ENCODE data around the gene COL25A1. TPM values are rescaled to one million over a fixed set of nuclear protein-coding genes. Genes with fewer than 3 reads are reported as not detected.

COL25A1 gene
- total RNA-seq, 1 donor = 0.27 TPM

GRCh38 chr4:108889696-108890483, 412.6 kb downstream of the COL25A1 start:
- peak; percentile 6 for DNase-seq (ENCODE audit: low read depth)
- H3K4me3 ChIP-seq (ENCODE audit: low read depth, low read length) = no peak overlapping the region
- TF ChIP-seq, protein P1, sequence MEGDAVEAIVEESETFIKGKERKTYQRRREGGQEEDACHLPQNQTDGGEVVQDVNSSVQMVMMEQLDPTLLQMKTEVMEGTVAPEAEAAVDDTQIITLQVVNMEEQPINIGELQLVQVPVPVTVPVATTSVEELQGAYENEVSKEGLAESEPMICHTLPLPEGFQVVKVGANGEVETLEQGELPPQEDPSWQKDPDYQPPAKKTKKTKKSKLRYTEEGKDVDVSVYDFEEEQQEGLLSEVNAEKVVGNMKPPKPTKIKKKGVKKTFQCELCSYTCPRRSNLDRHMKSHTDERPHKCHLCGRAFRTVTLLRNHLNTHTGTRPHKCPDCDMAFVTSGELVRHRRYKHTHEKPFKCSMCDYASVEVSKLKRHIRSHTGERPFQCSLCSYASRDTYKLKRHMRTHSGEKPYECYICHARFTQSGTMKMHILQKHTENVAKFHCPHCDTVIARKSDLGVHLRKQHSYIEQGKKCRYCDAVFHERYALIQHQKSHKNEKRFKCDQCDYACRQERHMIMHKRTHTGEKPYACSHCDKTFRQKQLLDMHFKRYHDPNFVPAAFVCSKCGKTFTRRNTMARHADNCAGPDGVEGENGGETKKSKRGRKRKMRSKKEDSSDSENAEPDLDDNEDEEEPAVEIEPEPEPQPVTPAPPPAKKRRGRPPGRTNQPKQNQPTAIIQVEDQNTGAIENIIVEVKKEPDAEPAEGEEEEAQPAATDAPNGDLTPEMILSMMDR (IDR thresholded peaks at IDR 0.05; ENCODE audit: insufficient read depth, low read length) = no peak

GRCh38 chr4:108888769-108889168, 413.7 kb downstream of the COL25A1 start:
- DNase-seq (ENCODE audit: low read depth) = no peak
- TF ChIP-seq, protein P1 (IDR thresholded peaks at IDR 0.05; ENCODE audit: insufficient read depth, low read length) = no peak
- H3K4me3 ChIP-seq (ENCODE audit: low read depth, low read length) = no peak overlapping the region

- H3K4me3 ChIP-seq (ENCODE audit: low read depth, low read length) = no peak overlapping the region
- TF ChIP-seq, protein P1 (IDR thresholded peaks at IDR 0.05; ENCODE audit: insufficient read depth, low read length) = no peak
- DNase-seq (ENCODE audit: low read depth) = no peak
These were observed 415.4 kb downstream of the COL25A1 start for GRCh38 chr4:108887034-108887433.

GRCh38 chr4:108885211-108885610, 417.2 kb downstream of the COL25A1 start:
- peak; percentile 69 for DNase-seq (ENCODE audit: low read depth)
- TF ChIP-seq, protein P1 (IDR thresholded peaks at IDR 0.05; ENCODE audit: insufficient read depth, low read length) = no peak
- no peak overlapping the region for H3K4me3 ChIP-seq (ENCODE audit: low read depth, low read length)

GRCh38 chr4:108884596-108884995, 417.9 kb downstream of the COL25A1 start:
- no peak overlapping the region for H3K4me3 ChIP-seq (ENCODE audit: low read depth, low read length)
- DNase-seq (ENCODE audit: low read depth) = peak; percentile 16
- TF ChIP-seq, protein P1 (IDR thresholded peaks at IDR 0.05; ENCODE audit: insufficient read depth, low read length) = no peak

DNA sequence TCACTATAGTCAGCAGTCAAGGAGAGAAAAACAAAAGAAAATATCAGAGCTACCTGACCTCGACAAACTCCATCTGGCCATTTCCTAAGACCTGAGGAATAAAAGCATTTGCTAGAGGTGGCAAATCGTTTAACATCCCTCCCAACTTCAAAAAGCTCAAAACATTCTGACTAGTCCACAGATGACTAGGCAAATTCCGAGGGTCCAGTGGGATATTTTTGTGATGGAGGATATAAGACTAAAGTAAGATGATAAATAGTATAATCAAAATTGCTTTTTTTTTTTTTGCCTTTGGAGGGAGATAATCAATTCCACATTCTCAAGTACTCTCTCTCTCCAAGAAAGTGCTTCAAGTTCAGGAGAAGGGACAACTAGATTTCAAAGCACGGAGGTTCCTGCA, 420.5 kb downstream of the COL25A1 start:
- no peak overlapping the region for H3K4me3 ChIP-seq (ENCODE audit: low read depth, low read length)
- TF ChIP-seq, protein P1 (IDR thresholded peaks at IDR 0.05; ENCODE audit: insufficient read depth, low read length) = no peak
- DNase-seq (ENCODE audit: low read depth) = no peak
